Measurements from ENCODE around the gene TCEA2.

Gene TCEA2

GRCh38 chr20:64038565-64039292, 24.3 kb upstream of the TCEA2 start:
- TF ChIP-seq CTCF (conservative IDR thresholded peaks at IDR 0.05; ENCODE audit: low read depth, low read length) = peak; percentile 73
- Histone ChIP-seq H3K4me2 (peak overlapping the region; percentile 92), H4K20me1 (ENCODE audit: insufficient read depth) (no peaks in the 10 kb centered on the region), H3K4me3 (IDR thresholded peaks at IDR 0.05; ENCODE audit: insufficient read depth, low read depth, low read length) (no peak overlapping the region), H3K4me1 (ENCODE audit: low read depth, poor library complexity, severe bottlenecking) (peaks cover 24% of the 10 kb centered on the region), H3K79me2 (ENCODE audit: insufficient read depth, low read depth) (no peaks in the 10 kb centered on the region), H3K27ac (no peak overlapping the region), H3K27me3 (ENCODE audit: insufficient read depth, low read depth) (peaks cover 59% of the 10 kb centered on the region), H3K9ac (peak overlapping the region; percentile 41; the same call in 1 of the 2 replicates), H2AFZ (ENCODE audit: low read depth) (peak overlapping the region; percentile 98), H3K36me3 (ENCODE audit: insufficient read depth) (no peaks in the 10 kb centered on the region)

- H4K20me1 ChIP-seq (ENCODE audit: insufficient read depth) = no peaks in the 10 kb centered on the region
- no peaks in the 10 kb centered on the region for H3K36me3 ChIP-seq (ENCODE audit: insufficient read depth)
- peak overlapping the region; percentile 98 for H2AFZ ChIP-seq (ENCODE audit: low read depth)
- H3K4me2 ChIP-seq = peak overlapping the region; percentile 92
- no peak overlapping the region for H3K4me3 ChIP-seq (IDR thresholded peaks at IDR 0.05; ENCODE audit: insufficient read depth, low read depth, low read length)
- no peak overlapping the region for H3K27ac ChIP-seq
- no peaks in the 10 kb centered on the region for H3K79me2 ChIP-seq (ENCODE audit: insufficient read depth, low read depth)
- H3K27me3 ChIP-seq (ENCODE audit: insufficient read depth, low read depth) = peaks cover 67% of the 10 kb centered on the region
- no peak overlapping the region for H3K9ac ChIP-seq
- TF ChIP-seq CTCF (conservative IDR thresholded peaks at IDR 0.05; ENCODE audit: low read depth, low read length) = no peak
- peaks cover 24% of the 10 kb centered on the region for H3K4me1 ChIP-seq (ENCODE audit: low read depth, poor library complexity, severe bottlenecking)
Observed at GRCh38 chr20:64039293-64040160, 23.5 kb upstream of the TCEA2 start.

DNA sequence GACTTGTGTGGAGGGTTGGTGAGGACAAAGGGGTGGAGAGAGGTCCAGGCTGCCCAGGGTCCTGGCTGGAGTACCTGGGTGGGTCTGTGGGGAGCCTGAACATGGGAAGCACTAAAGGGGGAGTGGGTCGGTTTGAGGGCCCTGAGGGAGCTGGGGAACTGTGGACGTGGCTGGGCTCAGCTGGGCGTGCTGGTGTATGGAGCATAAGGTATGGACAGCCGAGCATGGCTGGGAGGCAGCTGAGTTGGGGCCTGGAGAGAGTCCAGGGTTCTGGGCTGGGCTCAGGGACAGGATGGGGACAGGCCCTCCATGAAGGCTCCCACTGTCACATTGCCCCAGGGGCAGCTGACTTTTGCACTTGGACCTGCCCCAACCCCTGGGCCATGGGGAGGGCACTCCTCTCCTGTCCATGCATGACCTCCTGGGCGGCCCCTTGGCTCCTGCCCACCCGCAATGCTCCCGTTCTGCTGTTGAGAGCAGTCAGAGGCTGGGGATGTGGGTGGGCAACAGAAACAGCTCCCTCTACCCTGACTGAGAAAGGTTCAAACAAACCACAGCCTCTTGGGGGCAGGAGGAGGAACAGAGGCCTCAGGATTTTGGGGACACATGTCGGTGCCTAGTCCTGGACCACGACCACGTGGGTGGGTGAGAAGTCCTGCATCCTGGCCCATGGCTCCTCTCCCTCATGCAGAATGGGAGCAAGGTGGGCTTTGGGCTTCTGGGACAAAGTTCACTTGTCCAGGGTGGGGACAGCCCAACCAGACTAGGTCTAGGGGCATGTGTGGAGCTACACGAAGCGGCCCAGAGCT, 22.6 kb upstream of the TCEA2 start:
- Histone ChIP-seq H3K27ac (no peak overlapping the region), H3K79me2 (ENCODE audit: insufficient read depth, low read depth) (no peaks in the 10 kb centered on the region), H3K4me3 (IDR thresholded peaks at IDR 0.05; ENCODE audit: insufficient read depth, low read depth, low read length) (no peak overlapping the region), H3K27me3 (ENCODE audit: insufficient read depth, low read depth) (peaks cover 76% of the 10 kb centered on the region), H3K4me2 (no peak overlapping the region), H3K4me1 (ENCODE audit: low read depth, poor library complexity, severe bottlenecking) (peaks cover 24% of the 10 kb centered on the region), H3K9ac (no peak overlapping the region), H4K20me1 (ENCODE audit: insufficient read depth) (no peaks in the 10 kb centered on the region), H2AFZ (ENCODE audit: low read depth) (no peak overlapping the region), H3K36me3 (ENCODE audit: insufficient read depth) (no peaks in the 10 kb centered on the region)
- no peak for TF ChIP-seq CTCF (conservative IDR thresholded peaks at IDR 0.05; ENCODE audit: low read depth, low read length)

DNA sequence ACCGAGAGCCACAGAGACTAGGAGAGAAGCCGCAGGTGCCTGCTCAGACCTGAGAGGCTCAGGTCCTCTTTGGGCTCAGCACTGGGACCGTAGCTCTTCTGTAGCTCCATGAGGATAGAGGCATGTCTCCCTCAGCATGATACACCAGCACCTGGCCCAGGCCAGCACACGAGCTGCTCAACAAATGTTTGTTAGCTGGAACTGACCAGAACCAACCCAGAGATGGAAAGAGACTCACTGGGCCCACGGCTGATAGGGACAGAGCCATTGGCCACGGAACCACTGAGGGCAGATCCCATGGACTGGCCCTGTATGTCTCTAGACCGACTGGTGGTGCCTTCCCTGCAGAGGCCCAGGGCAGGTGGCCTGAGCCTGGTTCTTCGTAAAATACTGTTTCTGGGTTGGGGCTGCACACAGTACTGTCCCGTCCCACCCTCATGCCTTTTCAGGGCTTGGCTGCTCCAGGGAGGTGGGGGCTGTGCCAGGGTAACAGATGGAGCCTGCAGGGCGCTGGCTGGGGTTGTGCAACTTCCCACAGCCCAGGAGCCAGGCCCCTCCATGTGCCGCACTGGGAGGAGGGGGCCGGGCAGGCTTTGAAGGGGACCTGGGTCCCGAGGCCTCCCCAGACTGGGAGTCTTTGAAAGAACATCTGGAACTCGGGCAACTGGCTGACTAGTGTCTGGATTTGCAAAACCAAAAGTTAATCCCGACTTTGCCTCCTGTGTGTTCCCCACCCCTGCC, 21.8 kb upstream of the TCEA2 start:
- Histone ChIP-seq H3K27ac (no peak overlapping the region), H2AFZ (ENCODE audit: low read depth) (no peak overlapping the region), H3K27me3 (ENCODE audit: insufficient read depth, low read depth) (peaks cover 83% of the 10 kb centered on the region), H4K20me1 (ENCODE audit: insufficient read depth) (no peaks in the 10 kb centered on the region), H3K4me1 (ENCODE audit: low read depth, poor library complexity, severe bottlenecking) (peaks cover 24% of the 10 kb centered on the region), H3K4me2 (no peak overlapping the region), H3K9ac (no peak overlapping the region), H3K79me2 (ENCODE audit: insufficient read depth, low read depth) (no peaks in the 10 kb centered on the region), H3K36me3 (ENCODE audit: insufficient read depth) (no peaks in the 10 kb centered on the region), H3K4me3 (IDR thresholded peaks at IDR 0.05; ENCODE audit: insufficient read depth, low read depth, low read length) (no peak overlapping the region)
- TF ChIP-seq CTCF (conservative IDR thresholded peaks at IDR 0.05; ENCODE audit: low read depth, low read length) = no peak
